GM21381 (cell line): ENCODE data around the gene ITGA4.

Experiments
- ATAC-seq: cut with Tn5 transposase; IDR thresholded peaks from one replicate; pipeline ENCODE4 v1.9.1; 2021; ENCODE audit warnings: mild to moderate bottlenecking, moderate library complexity; ENCODE audit not compliant: unreplicated experiment

ITGA4 gene

DNA sequence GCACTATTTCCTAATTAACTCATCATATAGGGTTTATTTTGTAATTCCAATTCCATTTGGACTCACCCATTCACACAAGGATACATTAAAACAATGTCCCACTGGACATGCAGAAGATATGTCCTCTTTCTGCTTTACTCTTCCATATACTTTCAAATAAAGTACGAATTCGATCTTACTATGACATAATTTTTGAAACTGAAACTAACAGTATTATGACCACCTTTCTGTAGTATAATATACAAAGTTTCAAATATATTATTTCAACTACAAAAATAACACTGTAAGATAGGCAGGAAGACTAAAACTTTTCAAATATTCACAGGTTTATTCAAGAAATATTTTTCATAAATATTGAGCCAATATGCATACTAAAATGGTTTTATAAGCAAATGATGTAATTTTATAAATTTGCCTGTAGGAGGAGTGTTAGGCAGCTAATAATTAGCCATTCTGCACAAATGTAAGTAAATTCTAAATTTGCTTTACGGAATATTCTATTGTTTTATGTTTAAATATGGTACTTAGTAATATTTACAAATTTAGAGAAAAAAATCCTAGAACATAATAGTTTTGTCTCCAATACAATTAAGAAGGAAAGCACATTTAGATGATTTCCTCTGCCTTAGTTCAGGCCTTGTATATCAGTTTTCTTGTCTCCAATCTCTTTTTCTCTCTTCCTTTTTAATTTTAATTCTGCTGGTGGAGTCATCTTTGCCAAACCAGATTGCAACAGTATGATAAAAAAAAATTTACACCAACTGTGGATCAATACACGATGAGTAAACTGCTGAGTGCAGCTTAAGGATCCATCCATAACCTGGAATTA lies 113.9 kb downstream of the ITGA4 start:
- ATAC-seq: no peak

DNA sequence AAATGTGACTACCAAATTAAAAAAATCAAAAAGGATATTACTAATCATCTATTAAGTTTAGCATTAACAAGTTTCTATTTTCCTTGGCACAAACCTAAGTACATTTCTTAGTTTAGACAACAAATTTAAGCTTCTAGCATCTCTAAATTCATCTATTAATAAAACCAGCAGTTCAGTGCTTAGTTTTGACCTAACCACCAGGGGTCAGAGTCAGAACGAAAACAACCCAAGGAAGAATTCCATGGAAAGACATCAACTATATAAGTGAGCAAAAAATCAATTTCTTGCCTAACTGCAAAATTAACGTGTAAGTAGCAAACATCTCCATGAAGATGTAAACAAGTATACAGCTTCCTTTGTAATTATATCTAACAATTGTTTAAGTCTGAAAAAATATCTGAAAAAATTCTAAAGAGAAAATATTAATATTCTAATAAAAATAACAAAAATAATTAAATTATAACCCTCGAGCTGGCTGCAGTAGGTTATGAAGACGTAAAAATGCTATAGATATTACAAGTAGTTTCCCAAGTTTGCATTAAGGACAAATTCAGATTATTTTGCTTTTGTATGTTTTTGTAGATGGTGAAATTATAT lies 116.1 kb downstream of the ITGA4 start:
- no peak for ATAC-seq

DNA sequence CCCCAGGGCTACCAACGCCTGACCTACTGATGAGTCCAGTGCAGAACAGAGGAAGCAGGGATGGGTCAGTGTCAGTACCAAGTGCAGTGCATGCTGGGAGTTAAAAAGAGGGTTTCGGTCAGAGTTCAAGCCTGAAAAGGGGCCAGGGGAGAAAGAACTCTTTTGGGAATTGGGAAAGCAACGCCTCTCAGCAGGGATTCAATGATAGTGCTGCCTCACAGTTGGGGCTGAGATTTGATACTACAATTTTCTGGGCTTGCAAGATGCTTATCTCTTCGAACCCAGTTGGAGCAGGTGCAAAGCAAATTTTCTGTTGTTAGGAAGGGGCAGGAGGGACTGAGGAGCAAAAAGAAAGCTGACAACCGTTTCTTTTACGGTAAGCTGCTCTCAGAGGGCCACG lies 117.1 kb downstream of the ITGA4 start:
- ATAC-seq: no peak

DNA sequence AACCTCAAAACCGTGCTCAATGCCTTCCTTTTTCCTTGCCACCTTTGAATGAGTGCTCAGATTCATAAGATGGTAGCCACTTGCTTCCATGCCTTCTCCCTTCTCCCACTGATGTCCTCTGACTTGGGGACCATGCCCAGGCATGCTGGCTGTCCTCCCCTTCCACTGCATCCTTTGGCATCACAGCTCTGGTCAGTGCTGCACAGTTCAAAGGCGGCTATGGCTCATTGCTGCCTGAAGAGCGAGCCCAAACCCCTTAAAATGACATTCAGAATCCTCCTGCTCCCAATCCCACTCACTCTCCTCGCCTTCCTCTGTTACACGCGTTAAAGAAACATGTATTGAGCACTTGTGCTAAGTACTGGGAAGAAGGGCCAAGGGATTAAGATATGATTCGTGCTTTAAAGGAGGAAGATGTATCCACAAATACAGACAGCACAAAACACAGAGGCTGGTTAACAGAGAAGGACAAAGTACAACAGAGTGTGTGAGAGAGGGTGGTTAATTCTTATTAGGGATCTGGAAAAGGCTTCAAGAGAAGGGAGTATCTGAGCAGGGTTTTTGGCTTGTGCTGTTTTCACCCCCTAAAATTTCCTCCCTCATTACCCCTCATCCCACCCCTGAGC lies 118.0 kb downstream of the ITGA4 start:
- ATAC-seq: no peak

DNA sequence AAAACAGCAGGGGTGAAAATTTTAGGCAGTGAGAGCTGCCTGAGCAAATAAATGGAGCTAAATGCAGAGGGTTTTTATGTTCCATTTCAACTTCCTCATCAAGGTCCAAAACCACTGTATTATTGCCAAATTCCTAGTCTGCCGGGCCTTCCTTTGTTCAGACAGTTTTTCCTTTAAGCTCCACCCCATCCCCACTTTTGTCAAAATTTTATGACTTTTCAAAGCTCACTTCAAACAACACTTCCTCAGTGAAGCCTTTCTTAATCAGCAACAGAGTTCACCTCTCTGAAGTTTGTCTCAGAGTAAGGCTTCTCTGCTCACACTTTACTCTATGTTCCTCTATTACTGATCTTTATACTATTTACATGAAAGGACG lies 118.5 kb downstream of the ITGA4 start:
- no peak for ATAC-seq

DNA sequence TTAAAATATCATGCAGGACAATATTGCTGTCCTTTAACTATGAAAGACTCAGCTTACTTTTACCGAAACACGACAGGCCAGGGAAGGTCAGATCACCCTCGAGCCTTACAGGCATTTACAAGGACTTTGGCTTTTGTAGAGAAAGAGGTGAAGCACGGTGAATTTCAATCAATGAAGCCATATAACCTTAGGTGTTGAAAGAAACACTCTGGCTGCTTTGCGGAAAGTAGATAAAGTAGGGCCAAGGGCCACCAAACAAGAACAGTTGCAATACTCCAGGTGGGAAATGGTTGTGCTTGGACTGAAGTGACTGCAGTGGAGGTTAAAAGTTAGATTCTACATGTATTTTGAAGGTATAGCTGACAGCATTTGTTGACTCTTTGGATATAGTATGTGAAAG lies 119.2 kb downstream of the ITGA4 start:
- no peak for ATAC-seq

DNA sequence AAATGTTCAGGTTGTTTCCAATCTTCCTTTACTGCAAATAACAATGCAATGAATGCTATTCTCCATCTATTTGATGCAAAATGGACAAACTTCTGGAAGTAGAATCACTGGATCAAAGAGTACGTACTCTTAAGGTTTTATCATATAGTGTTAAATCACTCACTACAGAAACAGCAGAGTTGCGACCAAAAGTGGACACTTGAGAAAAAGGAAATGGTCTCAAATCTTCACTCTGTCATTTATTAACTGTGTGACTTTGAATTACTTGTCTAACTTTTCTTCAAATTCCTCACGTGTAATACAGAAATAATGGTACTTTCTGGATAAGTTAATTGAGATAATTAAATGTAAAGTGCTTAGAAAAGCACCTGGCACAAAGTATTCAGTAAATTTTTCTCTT lies 121.6 kb downstream of the ITGA4 start:
- ATAC-seq: peak; percentile 41

DNA sequence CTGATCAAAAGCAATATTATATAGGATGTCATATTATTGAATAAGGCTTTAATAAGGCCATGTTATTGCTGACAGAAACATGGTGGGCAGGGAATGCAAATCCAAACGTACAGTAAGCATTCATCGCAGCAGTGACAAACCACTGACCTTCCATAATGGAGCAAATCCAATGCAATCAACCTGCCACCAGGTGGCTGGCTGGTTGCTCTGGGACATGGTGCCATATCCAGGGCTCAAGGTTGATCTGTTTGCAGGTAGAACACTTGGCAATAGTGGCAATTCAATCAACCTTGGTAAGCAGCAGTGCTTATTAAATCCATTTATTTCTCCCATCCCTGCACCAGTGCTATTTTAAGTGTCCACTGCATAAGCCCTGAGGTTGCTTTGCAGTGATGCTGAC lies 124.3 kb downstream of the ITGA4 start:
- ATAC-seq: no peak

DNA sequence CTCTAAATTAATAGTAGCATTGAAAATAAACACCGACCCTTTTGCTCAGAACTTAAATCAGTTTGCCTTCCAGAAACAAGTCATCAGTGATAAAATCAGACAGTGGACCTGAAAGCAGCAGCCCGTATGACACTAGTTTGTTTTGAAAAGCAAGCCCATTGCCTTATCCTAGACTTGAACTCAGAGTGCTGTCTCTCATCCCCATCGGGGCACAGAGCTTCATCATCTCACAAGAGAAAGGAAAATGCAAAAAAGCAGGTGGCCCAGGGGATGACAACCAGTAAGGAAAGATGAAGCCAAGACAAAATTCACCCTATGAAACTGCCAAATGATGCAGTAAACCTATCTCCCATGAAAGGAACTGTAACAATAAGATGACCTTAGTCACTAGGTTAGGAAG lies 128.5 kb downstream of the ITGA4 start:
- ATAC-seq: no peak
